WTC11 (cell line): Measurements from ENCODE around the gene FBXL16. TPM values are rescaled to one million over a fixed set of nuclear protein-coding genes. Genes with fewer than 3 reads are reported as not detected.

Experiments used
- ATAC-seq: fragments of 200-7000 bp; cut with Tn5 transposase; 2 replicates; pipeline ENCODE4 v1.10.0; 2021; ENCODE audit warnings: mild to moderate bottlenecking, moderate library complexity
- CTCF ChIA-PET: fragments of 300-600 bp; sonication (Branson Sonifier 250); formaldehyde crosslinking; loops from one replicate; lab custom pipeline; 2021; ENCODE audit warnings: antibody characterized with exemption; lab: Charles Lee
- POLR2A ChIA-PET: fragments of 350-600 bp; sonication (Branson Sonifier 250); formaldehyde crosslinking; loops from one replicate; lab custom pipeline; 2021; ENCODE audit warnings: antibody characterized with exemption; lab: Charles Lee
- DNase-seq: peaks from one replicate; pipeline ENCODE4 v3.0.0; 2021; ENCODE audit warnings: low spot score
- H3K27ac Mint-ChIP-seq: 2 replicates; pipeline ENCODE4 v1.8.0; 2021; ENCODE audit warnings: mixed read lengths
- H3K27me3 Mint-ChIP-seq: 2 replicates; pipeline ENCODE4 v1.8.0; 2021; ENCODE audit warnings: low read depth, mild to moderate bottlenecking, moderate library complexity, mixed read lengths
- H3K36me3 Mint-ChIP-seq: 2 replicates; pipeline ENCODE4 v1.8.0; 2021; ENCODE audit warnings: mixed read lengths
- H3K4me1 Mint-ChIP-seq: 2 replicates; pipeline ENCODE4 v1.8.0; 2022; ENCODE audit warnings: mixed read lengths
- H3K4me3 Mint-ChIP-seq: 2 replicates; pipeline ENCODE4 v1.8.0; 2021; ENCODE audit warnings: mild to moderate bottlenecking, moderate library complexity, mixed read lengths
- H3K9me3 Mint-ChIP-seq: 2 replicates; pipeline ENCODE4 v1.8.0; 2021; ENCODE audit warnings: mixed read lengths
- CREM ChIP-seq: sonication (generic); formaldehyde crosslinking; IDR thresholded peaks from 2 replicates; pipeline ENCODE4 v1.8.1; 2022; ENCODE audit warnings: mild to moderate bottlenecking, missing genetic modification reagents, moderate library complexity
- GABPB1 ChIP-seq: sonication (generic); formaldehyde crosslinking; IDR thresholded peaks from 2 replicates; pipeline ENCODE4 v1.8.1; 2023; ENCODE audit warnings: mild to moderate bottlenecking, missing genetic modification reagents
- NR3C1 ChIP-seq: sonication (generic); formaldehyde crosslinking; conservative IDR thresholded peaks from 2 replicates; pipeline ENCODE4 v1.8.1; 2023; ENCODE audit warnings: low read depth, mild to moderate bottlenecking, missing genetic modification reagents
- PRRX2 ChIP-seq: fragments of 250-450 bp; sonication (Bioruptor Pico); IDR thresholded peaks from 2 replicates; pipeline ENCODE4 v1.8.0; 2021; ENCODE audit warnings: mild to moderate bottlenecking
- RELA ChIP-seq: sonication (generic); formaldehyde crosslinking; IDR thresholded peaks from 2 replicates; pipeline ENCODE4 v1.8.1; 2022; ENCODE audit warnings: missing genetic modification reagents, mild to moderate bottlenecking, borderline replicate concordance
- RORB ChIP-seq: fragments of 250-450 bp; sonication (Bioruptor Pico); IDR thresholded peaks from 2 replicates; pipeline ENCODE4 v1.9.0; 2021; ENCODE audit warnings: mild to moderate bottlenecking
- SOX15 ChIP-seq: fragments of 250-450 bp; sonication (Bioruptor Pico); IDR thresholded peaks from 2 replicates; pipeline ENCODE4 v1.9.0; 2021; ENCODE audit warnings: mild to moderate bottlenecking
- SP1 ChIP-seq: sonication (generic); formaldehyde crosslinking; conservative IDR thresholded peaks from 2 replicates; pipeline ENCODE4 v1.8.1; 2022; ENCODE audit warnings: missing genetic modification reagents
- ZNF396 ChIP-seq: fragments of 250-450 bp; sonication (Bioruptor Pico); IDR thresholded peaks from 2 replicates; pipeline ENCODE4 v1.8.0; 2021; ENCODE audit warnings: mild to moderate bottlenecking, moderate library complexity, borderline replicate concordance
- ZNF416 ChIP-seq: fragments of 250-450 bp; sonication (Bioruptor Pico); IDR thresholded peaks from 2 replicates; pipeline ENCODE4 v1.9.0; 2021; ENCODE audit warnings: mild to moderate bottlenecking, inconsistent platforms
- total RNA-seq: library from RNA; stranded (reverse); gene quantifications from 3 replicates; pipeline ENCODE4 v1.2.3, GENCODE V29; 2021
- TF ChIP-seq, protein P1 (sequence below): fragments of 250-450 bp; sonication (Bioruptor Pico); IDR thresholded peaks from 2 replicates; pipeline ENCODE4 v1.9.0; 2021; ENCODE audit warnings: mild to moderate bottlenecking
- TF ChIP-seq, protein P2 (sequence below): sonication (generic); formaldehyde crosslinking; IDR thresholded peaks from 2 replicates; pipeline ENCODE4 v1.8.1; 2022; ENCODE audit warnings: low read depth, missing genetic modification reagents, borderline replicate concordance
- TF ChIP-seq, protein P3 (sequence below): fragments of 250-450 bp; sonication (Bioruptor Pico); IDR thresholded peaks from 2 replicates; pipeline ENCODE4 v1.8.0; 2021; ENCODE audit warnings: mild to moderate bottlenecking
- TF ChIP-seq, protein P4 (sequence below): sonication (generic); formaldehyde crosslinking; IDR thresholded peaks from 2 replicates; pipeline ENCODE4 v1.8.1; 2022; ENCODE audit warnings: missing genetic modification reagents, borderline replicate concordance
- TF ChIP-seq, protein P5 (sequence below): fragments of 250-450 bp; sonication (Bioruptor Pico); IDR thresholded peaks from 2 replicates; pipeline ENCODE4 v1.9.0; 2021; ENCODE audit warnings: mild to moderate bottlenecking, borderline replicate concordance
- TF ChIP-seq, protein P6 (sequence below): sonication (generic); formaldehyde crosslinking; IDR thresholded peaks from 2 replicates; pipeline ENCODE4 v1.8.1; 2022; ENCODE audit warnings: low read depth, mild to moderate bottlenecking, moderate library complexity, missing genetic modification reagents, borderline replicate concordance
- TF ChIP-seq, protein P7 (sequence below): sonication (generic); formaldehyde crosslinking; IDR thresholded peaks from 2 replicates; pipeline ENCODE4 v1.8.0; 2022; ENCODE audit warnings: mild to moderate bottlenecking, missing genetic modification reagents
- TF ChIP-seq, protein P8 (sequence below): sonication (generic); formaldehyde crosslinking; IDR thresholded peaks from 2 replicates; pipeline ENCODE4 v1.8.0; 2022; ENCODE audit warnings: mild to moderate bottlenecking, missing genetic modification reagents
- TF ChIP-seq, protein P9 (sequence below): sonication (generic); formaldehyde crosslinking; IDR thresholded peaks from 2 replicates; pipeline ENCODE4 v1.8.1; 2022; ENCODE audit warnings: mild to moderate bottlenecking, missing genetic modification reagents, moderate library complexity, borderline replicate concordance

The FBXL16 gene
- total RNA-seq, 1 experiment from 2014 or later: 22.7 TPM

DNA sequence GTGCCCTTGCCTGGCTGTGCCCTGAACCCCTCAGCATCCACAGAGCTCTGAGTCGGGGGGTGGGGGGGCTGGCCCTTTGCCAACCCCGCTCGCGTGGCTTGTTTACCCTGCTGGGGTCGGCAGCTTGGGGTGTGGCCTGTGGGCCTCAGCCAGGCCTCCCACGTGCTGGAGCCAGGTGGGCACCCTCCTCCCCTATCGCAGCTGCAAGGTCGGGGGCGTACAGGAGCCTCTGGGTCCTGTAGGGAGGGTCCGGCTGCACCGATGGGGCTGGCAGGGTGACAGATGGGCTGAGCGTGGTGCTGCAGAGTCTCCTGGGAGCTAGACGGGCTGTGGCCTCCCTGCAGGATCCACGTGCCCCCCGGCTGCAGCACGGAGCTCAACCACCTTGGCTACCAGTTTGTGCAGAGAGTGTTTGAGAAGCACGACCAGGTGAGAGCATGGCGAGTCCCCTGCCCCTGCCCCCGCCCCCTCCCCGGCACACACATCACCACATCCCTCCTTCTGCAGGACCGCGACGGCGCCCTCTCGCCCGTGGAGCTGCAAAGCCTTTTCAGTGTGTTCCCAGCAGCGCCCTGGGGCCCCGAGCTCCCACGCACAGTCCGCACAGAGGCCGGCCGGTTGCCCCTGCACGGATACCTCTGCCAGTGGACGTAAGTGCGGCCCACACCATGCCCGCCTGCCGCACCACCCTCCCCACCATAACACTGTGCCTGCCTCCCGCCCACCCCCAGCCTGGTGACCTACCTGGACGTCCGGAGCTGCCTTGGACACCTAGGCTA, 34.1 kb downstream of the FBXL16 start:
- peaks cover 7% of the 10 kb centered on the region for H3K4me1 Mint-ChIP-seq
- no peak overlapping the region for H3K27ac Mint-ChIP-seq
- no peaks in the 10 kb centered on the region for H3K27me3 Mint-ChIP-seq
- POLR2A ChIA-PET: no interaction called here
- no peak for TF ChIP-seq CREM (CRISPR knock-in tag)
- TF ChIP-seq, protein P1, sequence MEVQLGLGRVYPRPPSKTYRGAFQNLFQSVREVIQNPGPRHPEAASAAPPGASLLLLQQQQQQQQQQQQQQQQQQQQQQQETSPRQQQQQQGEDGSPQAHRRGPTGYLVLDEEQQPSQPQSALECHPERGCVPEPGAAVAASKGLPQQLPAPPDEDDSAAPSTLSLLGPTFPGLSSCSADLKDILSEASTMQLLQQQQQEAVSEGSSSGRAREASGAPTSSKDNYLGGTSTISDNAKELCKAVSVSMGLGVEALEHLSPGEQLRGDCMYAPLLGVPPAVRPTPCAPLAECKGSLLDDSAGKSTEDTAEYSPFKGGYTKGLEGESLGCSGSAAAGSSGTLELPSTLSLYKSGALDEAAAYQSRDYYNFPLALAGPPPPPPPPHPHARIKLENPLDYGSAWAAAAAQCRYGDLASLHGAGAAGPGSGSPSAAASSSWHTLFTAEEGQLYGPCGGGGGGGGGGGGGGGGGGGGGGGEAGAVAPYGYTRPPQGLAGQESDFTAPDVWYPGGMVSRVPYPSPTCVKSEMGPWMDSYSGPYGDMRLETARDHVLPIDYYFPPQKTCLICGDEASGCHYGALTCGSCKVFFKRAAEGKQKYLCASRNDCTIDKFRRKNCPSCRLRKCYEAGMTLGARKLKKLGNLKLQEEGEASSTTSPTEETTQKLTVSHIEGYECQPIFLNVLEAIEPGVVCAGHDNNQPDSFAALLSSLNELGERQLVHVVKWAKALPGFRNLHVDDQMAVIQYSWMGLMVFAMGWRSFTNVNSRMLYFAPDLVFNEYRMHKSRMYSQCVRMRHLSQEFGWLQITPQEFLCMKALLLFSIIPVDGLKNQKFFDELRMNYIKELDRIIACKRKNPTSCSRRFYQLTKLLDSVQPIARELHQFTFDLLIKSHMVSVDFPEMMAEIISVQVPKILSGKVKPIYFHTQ (CRISPR knock-in tag): no peak
- TF ChIP-seq, protein P2, sequence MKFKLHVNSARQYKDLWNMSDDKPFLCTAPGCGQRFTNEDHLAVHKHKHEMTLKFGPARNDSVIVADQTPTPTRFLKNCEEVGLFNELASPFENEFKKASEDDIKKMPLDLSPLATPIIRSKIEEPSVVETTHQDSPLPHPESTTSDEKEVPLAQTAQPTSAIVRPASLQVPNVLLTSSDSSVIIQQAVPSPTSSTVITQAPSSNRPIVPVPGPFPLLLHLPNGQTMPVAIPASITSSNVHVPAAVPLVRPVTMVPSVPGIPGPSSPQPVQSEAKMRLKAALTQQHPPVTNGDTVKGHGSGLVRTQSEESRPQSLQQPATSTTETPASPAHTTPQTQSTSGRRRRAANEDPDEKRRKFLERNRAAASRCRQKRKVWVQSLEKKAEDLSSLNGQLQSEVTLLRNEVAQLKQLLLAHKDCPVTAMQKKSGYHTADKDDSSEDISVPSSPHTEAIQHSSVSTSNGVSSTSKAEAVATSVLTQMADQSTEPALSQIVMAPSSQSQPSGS: no peak
- TF ChIP-seq PRRX2 (CRISPR knock-in tag): no peak
- TF ChIP-seq SP1: no peak
- no peak for TF ChIP-seq RORB
- no peak for TF ChIP-seq NR3C1
- no peak for TF ChIP-seq SOX15 (CRISPR knock-in tag)
- TF ChIP-seq, protein P3, sequence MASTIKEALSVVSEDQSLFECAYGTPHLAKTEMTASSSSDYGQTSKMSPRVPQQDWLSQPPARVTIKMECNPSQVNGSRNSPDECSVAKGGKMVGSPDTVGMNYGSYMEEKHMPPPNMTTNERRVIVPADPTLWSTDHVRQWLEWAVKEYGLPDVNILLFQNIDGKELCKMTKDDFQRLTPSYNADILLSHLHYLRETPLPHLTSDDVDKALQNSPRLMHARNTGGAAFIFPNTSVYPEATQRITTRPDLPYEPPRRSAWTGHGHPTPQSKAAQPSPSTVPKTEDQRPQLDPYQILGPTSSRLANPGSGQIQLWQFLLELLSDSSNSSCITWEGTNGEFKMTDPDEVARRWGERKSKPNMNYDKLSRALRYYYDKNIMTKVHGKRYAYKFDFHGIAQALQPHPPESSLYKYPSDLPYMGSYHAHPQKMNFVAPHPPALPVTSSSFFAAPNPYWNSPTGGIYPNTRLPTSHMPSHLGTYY (CRISPR knock-in tag): no peak
- TF ChIP-seq, protein P4, sequence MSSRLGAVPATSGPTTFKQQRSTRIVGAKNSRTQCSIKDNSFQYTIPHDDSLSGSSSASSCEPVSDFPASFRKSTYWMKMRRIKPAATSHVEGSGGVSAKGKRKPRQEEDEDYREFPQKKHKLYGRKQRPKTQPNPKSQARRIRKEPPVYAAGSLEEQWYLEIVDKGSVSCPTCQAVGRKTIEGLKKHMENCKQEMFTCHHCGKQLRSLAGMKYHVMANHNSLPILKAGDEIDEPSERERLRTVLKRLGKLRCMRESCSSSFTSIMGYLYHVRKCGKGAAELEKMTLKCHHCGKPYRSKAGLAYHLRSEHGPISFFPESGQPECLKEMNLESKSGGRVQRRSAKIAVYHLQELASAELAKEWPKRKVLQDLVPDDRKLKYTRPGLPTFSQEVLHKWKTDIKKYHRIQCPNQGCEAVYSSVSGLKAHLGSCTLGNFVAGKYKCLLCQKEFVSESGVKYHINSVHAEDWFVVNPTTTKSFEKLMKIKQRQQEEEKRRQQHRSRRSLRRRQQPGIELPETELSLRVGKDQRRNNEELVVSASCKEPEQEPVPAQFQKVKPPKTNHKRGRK (CRISPR knock-in tag): no peak
- no peak for TF ChIP-seq ZNF416 (CRISPR knock-in tag)
- TF ChIP-seq, protein P5, sequence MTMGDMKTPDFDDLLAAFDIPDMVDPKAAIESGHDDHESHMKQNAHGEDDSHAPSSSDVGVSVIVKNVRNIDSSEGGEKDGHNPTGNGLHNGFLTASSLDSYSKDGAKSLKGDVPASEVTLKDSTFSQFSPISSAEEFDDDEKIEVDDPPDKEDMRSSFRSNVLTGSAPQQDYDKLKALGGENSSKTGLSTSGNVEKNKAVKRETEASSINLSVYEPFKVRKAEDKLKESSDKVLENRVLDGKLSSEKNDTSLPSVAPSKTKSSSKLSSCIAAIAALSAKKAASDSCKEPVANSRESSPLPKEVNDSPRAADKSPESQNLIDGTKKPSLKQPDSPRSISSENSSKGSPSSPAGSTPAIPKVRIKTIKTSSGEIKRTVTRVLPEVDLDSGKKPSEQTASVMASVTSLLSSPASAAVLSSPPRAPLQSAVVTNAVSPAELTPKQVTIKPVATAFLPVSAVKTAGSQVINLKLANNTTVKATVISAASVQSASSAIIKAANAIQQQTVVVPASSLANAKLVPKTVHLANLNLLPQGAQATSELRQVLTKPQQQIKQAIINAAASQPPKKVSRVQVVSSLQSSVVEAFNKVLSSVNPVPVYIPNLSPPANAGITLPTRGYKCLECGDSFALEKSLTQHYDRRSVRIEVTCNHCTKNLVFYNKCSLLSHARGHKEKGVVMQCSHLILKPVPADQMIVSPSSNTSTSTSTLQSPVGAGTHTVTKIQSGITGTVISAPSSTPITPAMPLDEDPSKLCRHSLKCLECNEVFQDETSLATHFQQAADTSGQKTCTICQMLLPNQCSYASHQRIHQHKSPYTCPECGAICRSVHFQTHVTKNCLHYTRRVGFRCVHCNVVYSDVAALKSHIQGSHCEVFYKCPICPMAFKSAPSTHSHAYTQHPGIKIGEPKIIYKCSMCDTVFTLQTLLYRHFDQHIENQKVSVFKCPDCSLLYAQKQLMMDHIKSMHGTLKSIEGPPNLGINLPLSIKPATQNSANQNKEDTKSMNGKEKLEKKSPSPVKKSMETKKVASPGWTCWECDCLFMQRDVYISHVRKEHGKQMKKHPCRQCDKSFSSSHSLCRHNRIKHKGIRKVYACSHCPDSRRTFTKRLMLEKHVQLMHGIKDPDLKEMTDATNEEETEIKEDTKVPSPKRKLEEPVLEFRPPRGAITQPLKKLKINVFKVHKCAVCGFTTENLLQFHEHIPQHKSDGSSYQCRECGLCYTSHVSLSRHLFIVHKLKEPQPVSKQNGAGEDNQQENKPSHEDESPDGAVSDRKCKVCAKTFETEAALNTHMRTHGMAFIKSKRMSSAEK: no peak
- no peak for TF ChIP-seq ZNF396 (CRISPR knock-in tag)
- TF ChIP-seq RELA (CRISPR knock-in tag): no peak
- TF ChIP-seq, protein P6, sequence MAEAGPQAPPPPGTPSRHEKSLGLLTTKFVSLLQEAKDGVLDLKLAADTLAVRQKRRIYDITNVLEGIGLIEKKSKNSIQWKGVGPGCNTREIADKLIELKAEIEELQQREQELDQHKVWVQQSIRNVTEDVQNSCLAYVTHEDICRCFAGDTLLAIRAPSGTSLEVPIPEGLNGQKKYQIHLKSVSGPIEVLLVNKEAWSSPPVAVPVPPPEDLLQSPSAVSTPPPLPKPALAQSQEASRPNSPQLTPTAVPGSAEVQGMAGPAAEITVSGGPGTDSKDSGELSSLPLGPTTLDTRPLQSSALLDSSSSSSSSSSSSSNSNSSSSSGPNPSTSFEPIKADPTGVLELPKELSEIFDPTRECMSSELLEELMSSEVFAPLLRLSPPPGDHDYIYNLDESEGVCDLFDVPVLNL (CRISPR knock-in tag): no peak
- TF ChIP-seq GABPB1: no peak
- TF ChIP-seq, protein P7, sequence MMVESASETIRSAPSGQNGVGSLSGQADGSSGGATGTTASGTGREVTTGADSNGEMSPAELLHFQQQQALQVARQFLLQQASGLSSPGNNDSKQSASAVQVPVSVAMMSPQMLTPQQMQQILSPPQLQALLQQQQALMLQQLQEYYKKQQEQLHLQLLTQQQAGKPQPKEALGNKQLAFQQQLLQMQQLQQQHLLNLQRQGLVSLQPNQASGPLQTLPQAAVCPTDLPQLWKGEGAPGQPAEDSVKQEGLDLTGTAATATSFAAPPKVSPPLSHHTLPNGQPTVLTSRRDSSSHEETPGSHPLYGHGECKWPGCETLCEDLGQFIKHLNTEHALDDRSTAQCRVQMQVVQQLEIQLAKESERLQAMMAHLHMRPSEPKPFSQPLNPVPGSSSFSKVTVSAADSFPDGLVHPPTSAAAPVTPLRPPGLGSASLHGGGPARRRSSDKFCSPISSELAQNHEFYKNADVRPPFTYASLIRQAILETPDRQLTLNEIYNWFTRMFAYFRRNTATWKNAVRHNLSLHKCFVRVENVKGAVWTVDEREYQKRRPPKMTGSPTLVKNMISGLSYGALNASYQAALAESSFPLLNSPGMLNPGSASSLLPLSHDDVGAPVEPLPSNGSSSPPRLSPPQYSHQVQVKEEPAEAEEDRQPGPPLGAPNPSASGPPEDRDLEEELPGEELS (CRISPR knock-in tag): no peak
- TF ChIP-seq, protein P8, sequence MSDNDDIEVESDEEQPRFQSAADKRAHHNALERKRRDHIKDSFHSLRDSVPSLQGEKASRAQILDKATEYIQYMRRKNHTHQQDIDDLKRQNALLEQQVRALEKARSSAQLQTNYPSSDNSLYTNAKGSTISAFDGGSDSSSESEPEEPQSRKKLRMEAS (CRISPR knock-in tag): no peak
- TF ChIP-seq, protein P9, sequence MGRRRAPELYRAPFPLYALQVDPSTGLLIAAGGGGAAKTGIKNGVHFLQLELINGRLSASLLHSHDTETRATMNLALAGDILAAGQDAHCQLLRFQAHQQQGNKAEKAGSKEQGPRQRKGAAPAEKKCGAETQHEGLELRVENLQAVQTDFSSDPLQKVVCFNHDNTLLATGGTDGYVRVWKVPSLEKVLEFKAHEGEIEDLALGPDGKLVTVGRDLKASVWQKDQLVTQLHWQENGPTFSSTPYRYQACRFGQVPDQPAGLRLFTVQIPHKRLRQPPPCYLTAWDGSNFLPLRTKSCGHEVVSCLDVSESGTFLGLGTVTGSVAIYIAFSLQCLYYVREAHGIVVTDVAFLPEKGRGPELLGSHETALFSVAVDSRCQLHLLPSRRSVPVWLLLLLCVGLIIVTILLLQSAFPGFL: no peak
- ATAC-seq (no peak), DNase-seq (no peak)
- H3K36me3 Mint-ChIP-seq: peaks cover 11% of the 10 kb centered on the region
- no peaks in the 10 kb centered on the region for H3K9me3 Mint-ChIP-seq
- CTCF ChIA-PET: interaction anchor here (0.7 to 1.4 kb wide), 2 partner anchors 11 to 23 kb away, joined by 3 to 4 read pairs; no protein-coding TSS in a partner anchor
- H3K4me3 Mint-ChIP-seq: no peak overlapping the region
